HG03060 (cell line): ENCODE measurements around the gene SLC25A25.
"Not testable (repeated sequence)": the region's sequence is repeated elsewhere in the genome, so short reads cannot be mapped to it uniquely, and the experiment has no call there.

Experiments
- ATAC-seq: cut with Tn5 transposase; IDR thresholded peaks from one replicate; pipeline ENCODE4 v1.9.1; 2021; ENCODE audit warnings: low read depth, moderate number of reproducible peaks; ENCODE audit not compliant: unreplicated experiment

Gene SLC25A25

GRCh38 chr9:128107468-128108268, 39.6 kb downstream of the SLC25A25 start:
- ATAC-seq = no peak

DNA sequence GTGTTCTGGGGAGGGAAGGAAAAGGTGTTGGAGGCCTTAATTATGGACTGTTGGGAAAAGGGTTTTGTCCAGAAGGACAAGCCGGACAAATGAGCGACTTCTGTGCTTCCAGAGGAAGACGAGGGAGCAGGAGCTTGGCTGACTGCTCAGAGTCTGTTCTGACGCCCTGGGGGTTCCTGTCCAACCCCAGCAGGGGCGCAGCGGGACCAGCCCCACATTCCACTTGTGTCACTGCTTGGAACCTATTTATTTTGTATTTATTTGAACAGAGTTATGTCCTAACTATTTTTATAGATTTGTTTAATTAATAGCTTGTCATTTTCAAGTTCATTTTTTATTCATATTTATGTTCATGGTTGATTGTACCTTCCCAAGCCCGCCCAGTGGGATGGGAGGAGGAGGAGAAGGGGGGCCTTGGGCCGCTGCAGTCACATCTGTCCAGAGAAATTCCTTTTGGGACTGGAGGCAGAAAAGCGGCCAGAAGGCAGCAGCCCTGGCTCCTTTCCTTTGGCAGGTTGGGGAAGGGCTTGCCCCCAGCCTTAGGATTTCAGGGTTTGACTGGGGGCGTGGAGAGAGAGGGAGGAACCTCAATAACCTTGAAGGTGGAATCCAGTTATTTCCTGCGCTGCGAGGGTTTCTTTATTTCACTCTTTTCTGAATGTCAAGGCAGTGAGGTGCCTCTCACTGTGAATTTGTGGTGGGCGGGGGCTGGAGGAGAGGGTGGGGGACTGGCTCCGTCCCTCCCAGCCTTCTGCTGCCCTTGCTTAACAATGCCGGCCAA, 40.4 kb downstream of the SLC25A25 start:
- no peak for ATAC-seq

GRCh38 chr9:128109050-128109709, 41.1 kb downstream of the SLC25A25 start:
- ATAC-seq = no peak

- not testable (repeated sequence) for ATAC-seq
Measured at GRCh38 chr9:128111726-128112125, 43.7 kb downstream of the SLC25A25 start.

- no peak for ATAC-seq
Measured at GRCh38 chr9:128113526-128114325, 45.7 kb downstream of the SLC25A25 start.

DNA sequence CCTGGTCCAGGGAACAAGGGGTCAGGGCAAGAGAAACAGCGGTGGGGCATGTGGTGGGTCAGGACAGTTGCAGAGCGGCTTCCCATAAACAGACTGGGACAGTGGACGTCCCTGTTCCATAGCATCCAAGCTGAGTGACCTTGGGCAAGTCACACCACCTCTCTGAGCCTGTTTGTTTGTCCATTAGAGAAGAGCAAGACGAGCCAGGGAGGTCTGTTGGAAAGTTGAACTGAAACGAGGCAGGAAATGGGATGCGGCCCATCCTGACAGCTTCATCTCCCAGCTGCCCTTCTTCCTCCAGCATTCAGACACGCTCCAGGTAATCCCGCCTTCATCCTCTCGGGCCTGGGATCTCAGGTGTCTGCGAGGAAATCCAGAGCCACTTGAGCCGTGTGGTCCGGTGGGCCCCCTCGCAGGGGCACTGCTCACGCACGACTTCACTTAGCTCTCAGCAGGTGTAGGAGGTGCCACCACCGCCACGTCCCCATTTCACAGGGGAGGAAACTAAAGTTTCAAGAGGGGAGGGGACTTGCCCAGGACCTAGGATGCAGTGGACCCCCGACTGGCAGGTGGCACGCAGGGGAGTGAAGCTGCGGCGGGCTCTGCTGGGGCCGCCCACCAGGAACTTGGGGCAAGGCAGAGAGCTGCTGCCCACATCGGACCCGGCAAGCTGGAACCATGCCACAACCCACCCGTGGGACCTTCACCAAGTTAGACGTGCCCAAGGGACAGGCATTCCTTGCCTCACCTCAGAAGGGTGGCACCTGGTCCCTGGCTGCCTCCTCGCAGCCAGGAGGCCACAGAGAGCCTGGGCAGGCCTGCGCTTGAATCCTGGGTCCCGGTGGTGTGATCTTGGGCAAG, 46.5 kb downstream of the SLC25A25 start:
- ATAC-seq = no peak

DNA sequence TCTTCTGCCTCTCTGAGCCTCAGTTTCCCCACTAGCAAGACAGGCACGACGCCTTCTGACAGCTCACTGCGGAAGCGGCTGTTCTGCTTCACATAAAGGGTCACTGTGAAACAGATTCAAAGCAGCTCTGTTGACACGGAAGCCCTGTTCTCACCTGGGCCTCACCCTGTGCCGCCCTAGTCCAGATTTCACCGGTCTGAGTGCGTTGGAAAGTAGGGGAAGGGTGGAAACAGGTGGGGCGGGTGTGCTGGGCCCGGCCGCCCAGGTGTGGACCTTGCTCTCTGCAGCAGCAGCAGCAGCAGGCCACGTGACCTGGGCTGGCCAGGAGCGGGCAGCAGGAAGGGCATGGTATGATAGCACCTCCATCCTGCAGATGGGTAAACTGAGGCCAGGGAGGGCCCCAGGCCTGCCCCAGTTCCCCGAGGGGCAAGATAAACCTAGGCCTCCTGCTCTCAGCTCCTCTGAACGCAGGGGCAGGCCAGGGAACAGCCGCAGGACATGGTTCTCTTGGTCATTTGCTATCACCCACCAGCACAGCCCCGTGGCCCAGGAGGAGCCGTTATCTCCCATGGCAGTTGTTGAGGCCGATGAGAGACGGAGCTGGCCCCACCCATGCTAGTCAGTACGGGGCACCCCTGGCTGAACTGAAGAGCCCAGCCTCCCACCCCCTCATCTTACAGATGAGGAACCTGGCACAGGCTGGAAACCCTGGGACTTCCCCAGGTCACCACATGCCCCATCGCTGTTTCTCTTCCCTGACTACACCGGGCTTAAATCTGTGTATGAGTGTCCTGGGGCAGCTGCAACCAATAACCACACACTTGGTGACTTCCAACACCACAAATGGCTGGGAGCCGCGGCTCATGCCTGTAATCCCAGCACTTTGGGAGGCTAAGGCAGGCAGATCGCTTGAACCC, 47.4 kb downstream of the SLC25A25 start:
- ATAC-seq = no peak

GRCh38 chr9:128116104-128117083, 48.4 kb downstream of the SLC25A25 start:
- no peak for ATAC-seq

- no peak for ATAC-seq
Measured at GRCh38 chr9:128117613-128118471, 49.8 kb downstream of the SLC25A25 start.

GRCh38 chr9:128118472-128118857, 50.4 kb downstream of the SLC25A25 start:
- no peak for ATAC-seq

DNA sequence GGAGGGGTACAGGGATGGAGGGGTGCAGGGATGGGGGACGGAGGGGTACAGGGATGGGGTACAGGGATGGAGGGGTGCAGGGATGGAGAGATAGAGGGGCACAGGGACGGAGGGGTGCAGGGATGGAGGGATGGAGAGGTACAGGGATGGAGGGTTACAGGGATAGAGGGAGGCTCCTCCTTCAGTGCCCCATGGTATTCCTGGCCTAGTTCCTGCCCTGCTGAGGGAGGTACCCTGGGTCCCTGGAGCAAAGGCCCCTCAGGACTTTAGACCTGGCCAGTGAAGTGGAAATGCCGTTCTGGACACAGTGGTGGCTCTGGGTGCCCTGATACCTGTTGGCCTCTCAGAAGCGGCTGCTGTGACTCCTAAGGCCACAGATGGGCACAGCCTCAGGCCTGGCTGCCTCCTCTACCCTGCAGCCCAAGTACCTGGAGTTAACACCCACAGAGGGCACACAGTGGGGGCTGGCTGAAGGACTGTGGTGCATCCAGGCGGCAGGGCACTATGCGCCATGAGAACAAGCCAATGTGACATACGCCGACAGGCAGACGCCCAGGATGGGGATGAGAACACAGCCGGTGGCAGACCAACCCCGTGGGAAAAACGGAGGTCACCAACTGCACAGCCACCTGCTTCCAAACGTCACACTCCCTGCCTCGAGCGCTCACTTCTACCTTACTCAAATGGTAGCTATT, 51.1 kb downstream of the SLC25A25 start:
- no peak for ATAC-seq

DNA sequence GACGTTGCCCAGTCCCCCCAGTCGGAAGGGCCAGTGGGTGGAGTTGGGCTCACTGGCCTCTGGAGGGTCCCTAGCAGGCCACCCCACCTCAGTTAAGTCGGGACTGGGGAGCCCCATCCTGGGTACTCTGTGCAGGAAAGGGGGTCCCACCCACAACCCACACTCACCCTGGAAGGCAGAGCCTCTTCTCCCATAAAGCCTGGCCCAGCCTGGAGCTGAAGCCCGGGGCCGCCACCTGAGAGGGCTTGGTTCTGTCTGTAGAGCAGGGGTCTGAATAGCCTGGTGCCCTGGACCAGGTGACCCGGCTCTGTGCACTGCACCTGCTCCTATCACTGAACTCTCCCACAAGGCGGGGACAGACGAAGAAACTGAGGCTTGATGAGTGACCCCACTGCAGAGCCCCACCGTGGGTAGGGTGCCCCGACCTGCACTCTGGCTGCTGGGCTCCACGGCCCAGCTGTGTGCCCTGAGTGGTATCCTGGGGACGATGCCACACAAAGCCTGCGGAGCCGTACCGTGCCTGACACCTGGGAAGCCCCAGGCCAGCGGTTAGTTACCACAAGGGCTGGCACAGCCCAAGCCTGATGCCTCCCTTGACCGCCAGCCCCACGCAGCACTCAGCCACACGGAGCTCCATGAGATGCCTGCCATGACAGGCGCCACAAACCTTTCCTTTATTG, 52.2 kb downstream of the SLC25A25 start:
- no peak for ATAC-seq

- no peak for ATAC-seq
Measured at GRCh38 chr9:128120741-128121465, 52.9 kb downstream of the SLC25A25 start.

- no peak for ATAC-seq
Measured at GRCh38 chr9:128121466-128121810, 53.4 kb downstream of the SLC25A25 start.
